HG02642 (cell line): Measurements from ENCODE around the gene DTX2.
"Not testable (repeated sequence)": the region's sequence is repeated elsewhere in the genome, so short reads cannot be mapped to it uniquely, and the experiment has no call there.

Experiments
- ATAC-seq: cut with Tn5 transposase; IDR thresholded peaks from one replicate; pipeline ENCODE4 v1.9.1; 2021; ENCODE audit warnings: mild to moderate bottlenecking; ENCODE audit not compliant: unreplicated experiment, poor library complexity

DTX2 gene

DNA sequence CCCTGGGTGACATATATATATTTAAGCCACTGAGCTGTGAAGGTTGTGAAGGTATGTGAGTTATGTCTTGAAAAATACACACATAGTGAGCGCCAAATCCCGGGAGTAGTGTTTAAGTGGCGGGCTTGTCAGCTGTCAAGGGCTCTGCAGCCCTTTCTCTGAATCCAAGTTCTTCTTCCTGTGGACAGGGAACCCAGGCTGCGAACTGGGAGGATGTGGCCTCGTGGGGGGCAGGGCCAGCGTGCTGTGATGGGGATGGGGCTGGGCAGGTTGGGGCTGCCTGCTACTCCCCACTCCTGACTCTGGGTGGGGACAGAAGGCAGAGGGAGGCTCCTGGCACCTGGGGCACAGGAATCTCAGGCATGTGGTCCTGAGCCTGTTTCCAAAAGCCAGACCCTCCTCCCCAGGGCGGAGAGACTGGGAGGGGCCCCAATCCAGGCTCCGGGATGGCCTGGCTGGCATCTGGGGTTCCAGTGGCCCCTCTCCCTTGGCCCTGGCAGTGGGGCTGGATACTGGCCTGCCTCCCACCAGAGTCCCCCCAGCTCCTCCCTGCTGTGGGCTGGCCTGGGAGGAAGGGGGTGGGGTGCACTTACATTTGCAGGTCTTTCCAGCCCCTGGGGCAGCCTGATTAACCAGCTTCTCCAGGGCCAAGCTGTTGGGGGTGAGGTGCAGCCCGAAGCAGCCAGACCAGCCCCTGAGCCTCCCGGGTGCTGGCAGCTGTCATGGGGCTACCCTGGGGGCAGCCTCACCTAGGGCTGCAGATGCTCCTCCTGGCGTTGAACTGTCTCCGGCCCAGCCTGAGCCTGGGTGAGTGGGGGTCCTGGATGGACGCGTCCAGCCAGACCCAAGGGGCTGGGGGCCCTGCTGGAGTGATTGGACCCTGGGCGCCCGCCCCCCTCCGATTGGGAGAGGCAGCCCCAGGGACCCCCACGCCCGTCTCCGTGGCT, 48.7 kb downstream of the DTX2 start, which contains the start of gene UPK3B:
UPK3B (plus strand) TSS at position 622 of the 947 bp plus-strand sequence; CDS start at position 723, 101 bp downstream.
- ATAC-seq = no peak

DNA sequence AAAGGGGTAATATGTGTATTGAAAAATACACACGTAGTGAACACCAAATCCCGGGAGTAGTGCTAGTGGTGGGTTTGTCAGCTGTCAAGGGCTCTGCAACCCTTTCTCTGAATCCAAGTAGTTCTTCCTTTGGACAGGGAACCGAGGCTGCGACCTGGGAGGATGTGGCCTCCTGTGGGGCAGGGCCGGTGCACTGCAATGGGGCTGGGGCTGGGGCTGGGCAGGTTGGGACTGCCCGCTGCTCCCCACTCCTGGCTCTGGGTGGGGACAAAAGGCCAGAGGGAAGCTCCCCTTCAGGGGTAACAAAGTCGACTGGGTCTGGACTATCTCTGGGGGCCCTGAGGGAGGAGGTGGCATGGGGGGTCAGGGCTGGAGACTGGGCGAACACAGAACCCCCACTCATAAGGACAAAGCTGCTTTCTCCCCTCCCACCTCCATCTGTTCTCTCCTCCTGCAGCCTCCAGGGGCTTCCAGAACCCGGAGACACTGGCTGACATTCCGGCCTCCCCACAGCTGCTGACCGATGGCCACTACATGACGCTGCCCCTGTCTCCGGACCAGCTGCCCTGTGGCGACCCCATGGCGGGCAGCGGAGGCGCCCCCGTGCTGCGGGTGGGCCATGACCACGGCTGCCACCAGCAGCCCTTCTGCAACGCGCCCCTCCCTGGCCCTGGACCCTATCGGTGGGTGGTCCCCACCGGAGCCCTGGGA, 49.8 kb downstream of the DTX2 start:
- ATAC-seq = not testable (repeated sequence)

DNA sequence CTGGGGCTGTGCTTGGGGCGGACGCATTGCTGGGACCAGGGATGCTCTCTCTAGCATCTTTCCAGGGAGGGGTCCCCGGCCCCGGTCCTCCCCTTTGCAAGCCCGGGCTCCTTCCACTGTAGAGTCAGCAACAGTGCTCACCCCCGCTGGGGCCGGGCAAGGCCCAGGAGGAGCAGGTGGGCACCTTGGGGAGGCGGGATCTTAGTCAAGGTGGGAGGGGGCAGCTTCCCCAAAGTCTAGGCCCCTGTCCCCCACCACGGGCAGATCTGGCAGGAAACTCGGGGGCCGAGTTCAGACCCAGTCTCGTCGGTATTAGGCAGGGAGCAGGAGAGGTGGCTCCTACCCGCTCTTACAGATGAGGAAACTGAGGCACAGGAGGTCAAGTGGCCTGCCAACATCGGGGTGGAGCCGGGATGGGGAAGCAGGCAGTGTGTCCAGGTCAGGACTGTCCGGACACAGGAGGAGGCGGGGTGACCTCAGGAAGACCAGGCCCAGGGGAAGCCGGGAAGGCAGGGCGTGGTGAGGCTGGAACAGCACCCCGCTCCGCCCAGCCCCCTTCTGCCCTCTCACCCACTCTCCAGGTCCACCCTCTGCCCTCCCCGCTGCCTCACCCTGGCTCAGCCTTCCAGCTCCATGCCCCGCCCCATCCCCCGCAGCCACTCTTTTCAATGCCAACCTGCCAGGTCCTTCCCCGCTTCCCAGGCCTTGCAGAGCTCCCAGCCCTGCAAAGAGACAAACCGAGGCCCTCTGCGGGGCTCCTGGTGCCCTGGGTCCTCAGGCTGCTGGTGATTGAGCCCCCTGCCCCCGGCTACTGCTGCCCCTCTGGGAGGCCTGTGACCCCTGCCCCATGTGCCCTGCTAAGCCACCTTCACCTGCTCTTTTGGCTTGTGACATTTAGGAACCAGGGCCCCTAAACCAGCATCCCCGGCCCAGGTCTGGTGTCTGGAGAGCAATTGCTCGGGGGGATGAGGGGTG, 50.7 kb downstream of the DTX2 start:
- not testable (repeated sequence) for ATAC-seq

DNA sequence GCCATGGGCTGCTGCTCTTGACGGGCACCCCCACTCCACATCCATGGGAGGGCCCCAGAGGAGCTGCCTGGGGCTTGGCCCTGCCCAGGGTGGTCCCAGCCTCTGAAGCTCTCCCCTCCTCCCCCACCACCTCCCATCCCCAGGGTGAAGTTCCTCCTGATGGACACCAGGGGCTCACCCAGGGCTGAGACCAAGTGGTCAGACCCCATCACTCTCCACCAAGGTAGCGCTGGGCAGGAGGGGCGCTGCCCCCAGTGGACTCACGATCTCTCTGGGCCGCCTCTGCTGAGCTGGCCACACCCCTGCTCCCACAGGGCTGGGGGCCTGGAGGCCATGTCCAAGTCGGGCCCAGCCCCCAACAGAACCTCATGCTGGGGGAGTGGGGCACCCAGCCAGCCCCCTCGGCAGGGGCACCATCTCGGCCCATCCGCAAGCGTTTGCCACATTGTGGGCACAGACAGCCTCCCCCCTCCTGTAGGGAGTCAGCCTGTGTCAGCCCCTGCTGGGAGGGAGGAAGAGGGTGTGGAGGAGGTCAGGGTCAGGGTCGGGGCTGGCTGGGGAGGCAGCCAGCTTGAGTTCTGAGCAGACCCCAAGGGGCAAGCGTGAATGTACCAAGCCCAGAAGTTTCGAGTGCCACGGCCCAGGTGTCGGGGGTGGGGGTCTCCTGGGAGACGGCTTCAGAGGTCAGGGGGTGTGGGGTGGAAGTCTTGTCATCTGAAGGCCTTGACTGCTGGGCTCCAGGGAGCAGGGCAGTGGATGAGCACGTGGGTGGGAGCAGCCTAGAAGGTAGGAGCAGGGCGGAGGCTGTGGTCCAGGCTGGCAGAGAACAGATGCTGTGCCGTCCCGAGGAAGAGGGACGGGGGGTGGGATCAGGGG, 51.7 kb downstream of the DTX2 start:
- no peak for ATAC-seq

DNA sequence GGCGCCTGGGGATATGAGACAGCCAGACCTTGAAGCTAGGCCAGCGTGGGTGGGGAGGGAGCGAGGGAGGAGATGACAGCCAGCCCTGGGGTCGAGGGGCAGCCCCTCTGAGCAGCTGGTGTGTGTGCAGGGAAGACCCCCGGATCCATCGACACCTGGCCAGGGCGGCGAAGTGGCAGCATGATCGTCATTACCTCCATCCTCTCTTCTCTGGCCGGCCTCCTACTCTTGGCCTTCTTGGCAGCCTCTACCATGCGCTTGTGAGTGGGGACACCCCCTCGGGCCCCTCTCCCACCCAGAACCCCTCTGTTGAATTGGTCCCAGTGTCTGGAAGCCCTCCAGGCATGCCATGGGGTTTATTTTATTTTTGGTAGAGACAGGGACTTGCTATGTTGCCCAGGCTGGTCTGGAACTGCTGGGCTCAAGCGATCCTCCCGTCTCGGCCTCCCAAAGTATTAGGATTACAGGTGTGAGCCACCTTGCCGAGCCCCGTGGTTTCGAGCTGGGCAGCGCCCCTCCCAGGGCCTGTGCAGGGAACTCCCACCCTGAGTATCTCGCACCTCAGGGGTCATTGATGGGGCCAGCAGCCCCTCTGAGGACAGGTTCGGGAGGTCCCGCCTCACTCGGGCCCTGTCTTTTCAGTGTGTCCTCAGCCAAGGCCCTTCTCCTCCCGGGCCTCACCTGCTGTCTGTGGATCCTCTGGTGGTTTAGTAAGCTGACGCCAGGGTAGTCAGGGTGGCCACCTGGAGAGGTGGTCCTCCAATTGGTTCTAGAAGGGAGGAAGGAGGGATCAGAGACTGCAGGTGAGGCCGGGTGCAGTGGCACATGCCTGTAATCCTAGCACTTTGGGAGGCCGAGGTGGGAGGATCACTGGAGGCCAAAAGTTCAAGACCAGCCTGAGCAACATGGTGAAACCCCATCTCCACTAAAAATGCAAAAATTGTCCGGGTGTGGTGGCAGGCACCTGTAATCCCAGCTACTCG, 52.6 kb downstream of the DTX2 start:
- ATAC-seq = no peak

DNA sequence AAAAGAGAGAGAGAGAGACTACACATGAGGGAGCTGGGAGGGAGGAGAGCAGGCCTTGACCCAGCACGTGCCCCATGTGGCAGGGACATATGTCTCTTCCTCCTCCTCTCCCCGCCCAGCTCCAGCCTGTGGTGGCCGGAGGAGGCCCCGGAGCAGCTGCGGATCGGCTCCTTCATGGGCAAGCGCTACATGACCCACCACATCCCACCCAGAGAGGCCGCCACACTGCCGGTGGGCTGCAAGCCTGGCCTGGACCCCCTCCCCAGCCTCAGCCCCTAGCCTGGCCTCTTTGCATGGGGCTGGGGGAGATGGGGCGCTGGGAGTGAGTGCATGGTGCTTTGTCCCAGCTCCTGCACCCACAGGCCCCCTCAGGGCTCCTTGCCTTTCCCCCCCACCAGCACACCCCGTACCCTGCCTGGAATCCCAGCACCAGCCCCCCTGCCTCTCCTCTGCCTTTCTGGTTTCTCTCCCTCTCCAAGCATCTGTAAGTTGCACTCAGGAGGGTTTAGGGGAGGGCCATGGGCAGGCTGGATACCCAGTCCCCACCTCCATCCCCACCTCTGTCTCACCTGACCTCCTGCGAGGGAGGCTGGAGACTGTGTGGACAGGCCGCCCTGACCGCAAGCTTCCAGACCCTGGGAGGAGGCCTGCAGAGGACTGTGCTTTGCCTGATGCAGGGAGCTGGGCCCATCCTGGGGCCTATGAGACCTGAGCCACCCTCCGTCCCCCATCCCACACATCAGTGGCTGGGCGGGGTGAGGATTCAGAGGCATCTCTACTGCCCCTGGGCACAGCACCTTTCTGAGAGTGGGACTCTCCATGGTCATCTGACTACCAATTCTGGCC, 53.6 kb downstream of the DTX2 start:
- no peak for ATAC-seq

DNA sequence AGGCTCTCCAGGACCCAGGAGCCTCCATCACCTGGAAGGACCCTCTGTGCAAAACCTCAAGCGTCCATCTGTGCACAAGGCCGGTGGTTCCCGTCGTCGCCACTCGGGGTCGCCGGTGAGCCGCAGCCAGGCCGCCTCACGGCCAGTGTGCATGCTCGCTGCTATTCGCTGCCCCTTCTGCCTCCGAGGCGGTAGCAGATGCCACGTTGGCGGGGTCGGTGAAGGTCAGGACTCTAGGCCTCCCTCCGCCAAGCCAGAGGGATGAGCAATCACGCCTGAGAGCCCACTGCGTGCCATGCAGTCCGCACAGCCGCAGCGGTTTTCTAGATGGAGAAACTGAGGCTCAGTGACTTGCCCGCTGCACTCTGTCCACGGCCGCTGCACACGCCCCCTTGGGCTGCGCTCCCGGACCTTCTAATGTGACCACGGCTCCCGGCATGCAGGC, 54.5 kb downstream of the DTX2 start:
- no peak for ATAC-seq

DNA sequence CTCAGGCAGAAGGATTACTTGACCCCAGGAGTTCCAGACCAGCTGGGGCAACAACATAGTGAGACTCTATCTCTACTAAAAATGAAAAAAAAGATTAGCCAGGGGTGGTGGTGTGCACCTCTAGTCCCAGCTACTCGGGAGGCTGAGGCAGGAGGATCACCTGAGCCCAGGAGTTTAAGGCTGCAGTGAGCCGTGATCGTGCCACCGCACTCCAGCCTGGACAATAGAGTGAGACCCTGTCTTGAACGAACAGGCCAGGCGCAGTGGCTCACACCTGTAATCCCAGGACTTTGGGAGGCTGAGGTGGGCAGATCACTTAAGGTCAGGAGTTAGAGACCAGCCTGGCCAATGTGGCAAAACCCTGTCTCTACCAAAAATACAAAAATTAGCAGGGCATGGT, 55.4 kb downstream of the DTX2 start:
- ATAC-seq = not testable (repeated sequence)

DNA sequence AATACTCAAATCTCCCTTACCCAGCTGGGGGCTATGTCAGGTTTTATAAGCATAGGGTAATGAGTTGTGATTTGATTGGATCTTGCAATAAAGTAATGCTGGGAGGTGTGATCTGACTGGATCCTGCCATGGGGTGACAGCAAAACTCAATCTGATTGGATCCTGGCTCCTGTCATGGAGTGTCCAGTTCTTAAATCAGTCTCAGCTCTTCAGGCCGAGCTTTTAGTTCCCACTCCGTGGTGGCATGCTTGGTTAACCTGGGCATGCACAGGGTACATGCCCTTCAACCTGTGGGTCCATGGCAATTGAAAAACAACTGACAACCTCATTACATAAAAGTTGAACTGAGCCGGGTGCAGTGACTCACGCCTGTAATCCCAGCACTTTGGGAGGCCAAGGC, 64.7 kb downstream of the DTX2 start:
- ATAC-seq = not testable (repeated sequence)

DNA sequence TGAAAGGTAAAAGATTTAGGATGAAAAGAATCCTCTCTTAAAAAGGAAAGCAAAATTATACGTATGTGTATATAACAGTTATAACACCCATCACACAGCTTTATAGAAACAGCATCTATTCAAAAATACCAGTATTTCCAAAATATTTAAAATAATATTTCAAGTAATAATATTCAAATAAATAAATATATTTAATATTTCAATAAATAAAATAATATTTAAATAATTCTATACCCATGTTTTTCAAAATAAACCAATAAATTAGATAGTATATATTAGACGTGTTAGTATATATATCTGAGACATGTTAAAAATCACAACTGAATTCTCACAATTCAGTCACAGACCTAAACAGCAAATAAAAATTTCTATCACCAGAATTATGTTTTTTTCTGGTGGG, 70.1 kb downstream of the DTX2 start:
- ATAC-seq = not testable (repeated sequence)

DNA sequence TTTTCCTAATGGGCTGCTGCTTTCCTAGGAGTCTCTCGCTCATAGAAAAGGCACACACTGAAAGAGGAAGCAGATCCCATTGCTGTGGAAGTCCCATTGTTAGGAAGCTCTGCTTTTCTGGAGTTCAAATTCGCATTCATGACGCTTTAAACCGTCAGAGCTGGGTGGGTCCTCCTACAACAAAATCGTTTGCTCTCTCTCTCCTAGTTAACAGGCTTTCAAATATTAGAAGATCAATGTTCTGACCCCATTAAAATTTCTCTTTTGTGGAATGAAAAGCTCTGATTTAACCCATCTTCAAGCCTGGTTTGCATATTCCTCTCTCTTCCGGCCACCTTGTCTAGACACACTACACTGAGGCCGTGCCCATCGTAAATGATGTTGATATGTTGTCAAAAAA, 81.7 kb downstream of the DTX2 start, which contains the start of gene SPDYE16:
SPDYE16 (minus strand) TSS at position 101 of the 400 bp plus-strand sequence. CDS start 1,838 bp downstream, outside the sequence.
- not testable (repeated sequence) for ATAC-seq

DNA sequence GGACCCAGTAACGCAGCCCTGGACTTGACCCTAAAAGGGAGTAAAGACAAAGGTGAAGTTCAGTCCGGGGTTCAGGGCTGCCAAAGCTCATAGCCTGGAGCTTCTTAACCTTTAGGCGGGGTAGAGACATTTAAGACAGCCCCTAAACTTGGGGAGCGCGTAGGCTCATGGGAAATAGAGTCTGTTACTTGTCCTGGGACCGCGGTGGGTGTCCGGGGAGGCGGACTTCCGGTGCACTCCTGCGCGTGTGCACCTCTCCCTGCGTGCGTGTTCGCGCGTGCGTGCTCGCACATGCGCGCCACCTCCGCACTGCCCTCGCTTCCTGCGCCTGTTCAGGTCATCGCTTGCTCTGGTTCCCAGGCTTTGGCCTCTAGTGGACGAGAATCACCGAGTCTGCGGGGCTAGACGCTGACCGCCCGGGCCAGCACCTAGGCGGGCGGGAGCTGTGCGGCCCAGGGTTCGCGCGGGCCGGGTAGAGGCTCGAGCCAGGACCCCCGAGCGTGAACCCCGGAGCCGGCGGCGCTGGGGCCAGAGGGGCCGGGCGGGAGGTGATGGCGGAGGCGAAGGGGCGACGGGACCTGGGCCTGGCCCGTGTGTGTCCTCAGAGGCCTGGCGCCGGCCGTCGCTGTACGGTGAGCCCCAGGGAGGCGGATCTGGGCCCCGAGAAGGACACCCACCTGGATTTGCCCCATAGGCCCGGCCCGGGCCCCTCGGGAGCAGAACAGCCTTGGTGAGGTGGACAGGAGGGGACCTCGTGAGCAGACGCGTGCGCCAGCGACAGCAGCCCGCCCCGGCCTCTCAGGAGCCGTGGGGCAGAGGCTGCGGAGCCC, 87.7 kb downstream of the DTX2 start:
- ATAC-seq = peak; percentile 100

DNA sequence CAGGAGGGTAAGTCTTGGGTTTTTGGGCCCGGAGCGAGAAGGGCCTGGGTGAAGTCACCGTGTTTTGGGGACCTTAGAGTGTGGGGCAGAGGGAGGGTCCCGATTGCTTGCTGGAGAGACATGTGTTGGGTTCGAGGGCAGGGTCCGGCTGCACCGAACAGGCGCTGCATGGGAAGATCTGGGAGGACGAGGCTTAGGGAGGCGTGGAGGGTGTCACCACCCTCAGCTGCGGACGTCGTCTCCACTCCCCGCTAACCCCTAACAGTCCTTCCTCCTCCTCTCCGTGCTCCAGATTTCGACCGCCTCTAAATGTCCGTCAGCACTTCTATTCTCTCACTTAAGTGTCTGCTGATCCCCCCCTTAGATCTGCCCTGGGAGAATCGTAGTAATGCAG, 88.3 kb downstream of the DTX2 start:
- not testable (repeated sequence) for ATAC-seq

DNA sequence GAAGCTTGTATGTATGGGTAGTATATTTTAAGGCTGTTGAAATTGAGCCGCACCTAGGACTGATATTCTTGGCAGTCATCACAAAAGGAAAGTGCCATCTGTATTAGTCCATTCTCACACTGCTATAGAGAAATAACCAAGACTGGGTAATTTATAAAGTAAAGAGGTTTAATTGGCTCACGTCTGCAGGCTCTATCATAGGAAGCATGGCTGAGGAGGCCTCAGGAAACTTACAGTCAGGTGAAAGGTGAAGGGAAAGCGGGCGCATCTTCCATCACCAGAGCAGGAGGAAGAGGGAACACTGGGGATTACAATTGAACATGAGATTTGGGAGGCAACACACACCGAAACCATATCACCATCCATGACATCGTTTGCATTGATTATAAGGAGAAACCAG, 90.5 kb downstream of the DTX2 start:
- ATAC-seq = not testable (repeated sequence)
